ENCODE data around the gene GKN1. TPM values are rescaled to one million over a fixed set of nuclear protein-coding genes. Genes with fewer than 3 reads are reported as not detected.

GKN1 gene
- total RNA-seq, 1 donor from 2014 or later = not detected

GRCh38 chr2:69026691-69027459 lies 52.4 kb downstream of the GKN1 start:
- no peak overlapping the region for H3K27ac Mint-ChIP-seq (ENCODE audit: unreplicated experiment)
- no peaks in the 10 kb centered on the region for H3K27me3 Mint-ChIP-seq (ENCODE audit: low read depth)
- H3K36me3 Mint-ChIP-seq (ENCODE audit: low read depth) = peaks cover 13% of the 10 kb centered on the region
- no peak overlapping the region for H3K4me3 Mint-ChIP-seq
- no peak for DNase-seq (ENCODE audit: low read depth, low spot score)
- H3K9me3 Mint-ChIP-seq = no peaks in the 10 kb centered on the region
- no peak for TF ChIP-seq CTCF (conservative IDR thresholded peaks at IDR 0.05)
- peaks cover 23% of the 10 kb centered on the region for H3K4me1 Mint-ChIP-seq

Other genes with a start within 250 kb of the GKN1 start
- 2.5 and 3.0 TPM in 2 replicates for gene ARHGAP25, start 239.8 kb upstream of the GKN1 start, total RNA-seq
- not detected in 2 replicates for gene BMP10, start 103.2 kb upstream of the GKN1 start, total RNA-seq
- not detected in 2 replicates for gene GKN2, start 21.7 kb upstream of the GKN1 start, total RNA-seq
- gene ANTXR1, start 38.5 kb downstream of the GKN1 start, total RNA-seq = 60.2 and 61.1 TPM in 2 replicates

Measured in neural crest cell (in vitro differentiated cells).